CD4-positive, alpha-beta T cell treated with Interleukin-6 at 100 ng/mL for 8 hours (primary cell): Measurements from ENCODE around the gene CD28.
A peak's percentile ranks its signal among the peaks of the same experiment; 100 is the strongest.
"Not testable (repeated sequence)": the region's sequence is repeated elsewhere in the genome, so short reads cannot be mapped to it uniquely, and the experiment has no call there.

Experiments used
- DNase-seq: peaks from one replicate; pipeline ENCODE4 v3.0.0-alpha.2; 2020; ENCODE audit warnings: mixed read lengths, low spot score

Gene CD28

DNA sequence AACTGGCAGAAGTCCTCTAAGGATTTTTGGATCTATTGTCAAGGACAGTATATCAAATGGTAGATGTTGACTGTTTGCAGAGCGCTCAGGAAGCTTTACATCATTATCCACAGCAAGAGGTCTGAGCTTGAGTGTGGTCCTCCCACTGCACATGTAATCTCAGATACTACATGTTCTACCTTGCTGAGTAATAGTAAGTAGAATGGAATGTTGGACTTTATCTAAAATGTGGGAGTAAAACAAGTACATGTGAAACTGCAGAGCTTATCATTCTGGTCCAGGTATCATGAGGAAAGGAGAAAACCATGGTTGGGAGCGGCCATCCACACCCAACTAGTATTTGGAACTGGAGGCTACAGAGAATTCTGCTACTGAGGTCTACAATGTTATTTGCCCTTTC lies 19.3 kb upstream of the CD28 start:
- no peak for DNase-seq

DNA sequence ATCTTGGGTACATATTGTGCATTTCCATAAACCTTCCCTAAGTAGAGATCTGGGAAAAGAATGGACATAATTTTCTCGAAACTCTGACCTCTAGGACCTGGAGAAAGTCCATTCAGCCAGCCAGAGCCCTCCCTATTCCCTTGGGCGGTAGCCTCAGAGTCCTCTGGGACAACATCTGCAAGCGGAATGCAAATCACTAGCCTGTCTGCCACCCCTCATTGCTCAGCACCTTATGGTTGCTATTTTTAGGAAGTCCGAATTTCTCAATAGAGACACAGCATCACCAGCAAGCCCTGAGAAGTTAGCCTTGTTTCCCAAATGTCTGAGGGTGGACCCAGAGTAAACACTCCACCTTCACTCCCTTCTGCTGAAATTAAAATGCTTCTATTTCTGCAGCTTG lies 17.6 kb upstream of the CD28 start:
- no peak for DNase-seq

DNA sequence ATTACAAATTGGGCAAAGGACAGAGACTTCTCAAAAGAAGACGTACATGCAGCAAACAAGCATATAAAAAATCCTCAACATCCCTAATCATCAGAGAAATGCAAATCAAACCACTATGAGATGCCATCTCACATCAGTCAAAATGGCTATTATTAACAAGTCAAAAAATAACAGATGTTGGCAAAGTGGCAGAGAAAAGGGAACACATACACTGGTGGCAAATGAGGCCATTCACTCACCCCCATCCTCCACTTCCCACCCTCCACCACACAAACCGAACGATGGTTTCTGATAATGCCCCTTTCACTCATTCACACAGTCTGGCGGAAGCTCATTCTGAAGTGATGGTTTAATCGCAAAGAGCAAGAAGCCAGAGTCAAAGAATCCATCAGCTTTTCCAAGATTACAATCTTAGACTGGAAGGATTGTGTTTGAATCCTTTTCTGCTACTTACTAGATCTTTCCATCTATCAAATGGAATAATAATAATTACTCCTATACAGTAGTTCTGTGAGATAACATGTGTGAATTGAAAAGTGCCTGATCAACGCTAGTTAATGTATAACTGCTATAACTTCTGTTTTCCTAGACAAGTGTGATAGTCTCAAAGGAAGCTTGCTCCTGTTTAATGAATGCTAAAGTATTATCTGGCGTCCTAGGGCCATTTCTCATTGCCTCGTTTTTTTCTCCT lies 16.9 kb upstream of the CD28 start:
- DNase-seq, result no peak

GRCh38 chr2:203690117-203690431 lies 16.4 kb upstream of the CD28 start:
- no peak for DNase-seq

GRCh38 chr2:203690441-203691047 lies 15.9 kb upstream of the CD28 start:
- DNase-seq, result no peak

- no peak for DNase-seq
Observed at GRCh38 chr2:203691149-203691548, 15.3 kb upstream of the CD28 start.

DNA sequence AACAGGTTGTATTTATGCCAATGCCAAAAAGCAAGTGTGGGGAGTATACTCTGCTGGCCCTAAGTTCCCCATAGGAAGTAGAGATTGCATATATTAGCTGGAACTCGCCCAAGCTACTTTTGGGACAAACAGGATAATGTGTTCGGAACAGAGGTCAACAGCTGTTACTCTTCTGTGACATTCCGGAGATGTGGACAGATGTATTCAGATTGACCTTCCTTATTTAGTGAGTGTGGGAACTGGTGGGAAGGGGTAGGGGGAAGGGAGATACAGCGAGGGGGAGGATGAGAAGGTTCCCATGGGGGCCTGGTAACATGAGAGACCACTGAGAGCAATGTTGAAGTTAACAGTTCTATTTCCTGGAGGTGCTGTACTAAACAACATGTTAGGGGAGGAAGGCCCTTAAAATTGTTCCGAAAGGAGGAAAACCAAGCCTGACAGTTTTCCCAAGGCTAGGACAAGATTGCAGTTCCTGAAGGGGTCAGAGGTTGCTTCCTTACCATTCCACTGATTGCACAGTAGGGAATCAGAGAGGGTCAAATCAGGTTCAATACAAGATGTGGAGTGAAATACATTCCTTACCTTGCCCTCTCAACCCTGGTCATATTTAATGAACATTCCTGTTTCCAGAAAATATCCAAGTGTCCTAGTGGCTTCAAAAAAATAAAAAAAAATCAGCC lies 14.3 kb upstream of the CD28 start:
- no peak for DNase-seq

DNA sequence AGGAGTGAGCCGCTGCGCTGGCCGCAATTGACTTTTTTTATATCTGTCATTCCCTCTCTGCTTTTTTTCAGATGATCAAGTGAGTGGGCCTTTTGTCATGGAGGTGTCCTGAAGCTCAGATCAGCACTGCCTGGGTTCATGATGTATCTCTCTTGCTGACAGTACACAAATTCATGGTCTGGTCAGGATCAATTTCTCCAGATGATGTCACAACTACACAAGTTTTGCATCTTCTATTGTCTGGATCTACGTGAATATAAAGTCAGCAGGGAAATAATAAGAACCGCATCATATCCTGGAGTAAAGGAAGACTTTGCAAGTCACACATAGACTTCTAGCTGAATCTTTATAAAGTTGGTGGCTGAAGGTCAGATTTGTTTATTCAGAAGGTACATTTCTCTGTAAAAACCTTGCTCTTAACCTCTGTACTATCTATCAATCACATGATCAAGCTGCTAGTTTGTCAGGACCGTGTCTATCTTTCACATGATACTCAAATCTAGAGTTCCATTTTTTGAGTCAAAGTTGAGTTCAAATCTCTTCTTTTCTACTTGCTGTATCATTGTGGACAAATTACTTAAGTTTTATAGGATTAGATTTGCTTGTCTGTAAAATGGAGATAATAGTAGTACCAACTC lies 13.1 kb upstream of the CD28 start:
- DNase-seq, result no peak

DNA sequence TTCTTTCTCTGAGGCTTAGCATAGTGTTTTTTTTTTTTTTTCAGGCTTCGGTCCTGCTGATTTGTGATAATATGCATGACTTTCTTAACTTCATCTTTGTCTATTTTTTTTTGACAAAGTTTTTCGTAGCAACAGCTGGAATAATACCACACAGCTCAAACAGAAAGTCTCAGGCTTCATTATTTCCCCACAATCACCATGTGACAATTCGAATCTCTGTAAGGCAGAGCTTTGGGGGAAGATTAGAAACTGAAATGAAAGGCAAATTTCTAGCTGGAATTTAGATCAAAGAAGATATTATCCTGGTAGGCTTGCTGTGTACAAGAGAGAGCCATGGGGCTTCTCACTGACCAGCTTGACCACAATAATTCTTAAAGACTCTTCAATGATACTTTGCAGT lies 12.2 kb upstream of the CD28 start:
- DNase-seq, result no peak

DNA sequence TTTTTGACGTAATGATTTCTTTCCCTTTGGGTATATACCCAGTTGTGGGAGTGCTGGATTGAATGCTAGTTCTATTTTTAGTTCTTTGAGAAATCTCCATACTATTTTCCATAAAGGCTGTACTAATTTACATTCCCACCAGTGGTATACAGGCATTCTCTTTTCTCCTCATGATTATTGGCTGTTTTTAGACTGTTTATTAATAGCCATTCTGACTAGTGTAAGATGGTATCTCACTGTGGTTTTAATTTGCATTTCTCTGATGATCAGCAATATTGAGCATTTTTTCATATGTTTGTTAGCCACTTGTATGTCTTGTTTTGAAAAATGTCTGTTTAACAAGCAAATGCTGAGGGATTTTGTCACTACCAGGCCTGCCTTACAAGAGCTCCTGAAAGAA lies 9.2 kb upstream of the CD28 start:
- DNase-seq, result no peak

- not testable (repeated sequence) for DNase-seq
Observed at GRCh38 chr2:203697763-203698162, 8.7 kb upstream of the CD28 start.

- DNase-seq, result not testable (repeated sequence)
Observed at GRCh38 chr2:203698410-203698809, 8.0 kb upstream of the CD28 start.

DNA sequence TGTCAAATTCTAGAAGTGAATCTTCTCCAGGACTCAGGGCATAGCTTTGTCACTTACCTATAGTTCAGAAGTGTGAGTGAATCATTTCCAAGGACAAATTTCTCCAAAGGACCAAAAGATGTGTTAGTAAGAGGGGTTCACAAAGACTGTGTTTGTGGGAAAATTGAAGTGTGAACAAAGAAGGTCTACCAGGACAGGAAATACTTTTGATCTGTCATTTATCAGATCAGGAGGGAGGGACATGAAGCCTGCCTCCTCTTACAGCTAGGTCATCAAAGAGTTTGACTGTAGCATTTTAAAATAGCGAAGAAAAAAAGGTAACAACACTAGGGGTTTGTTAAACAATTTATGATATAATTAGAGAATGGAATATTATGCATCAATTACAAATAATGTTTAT lies 2.0 kb upstream of the CD28 start:
- DNase-seq, result no peak

DNA sequence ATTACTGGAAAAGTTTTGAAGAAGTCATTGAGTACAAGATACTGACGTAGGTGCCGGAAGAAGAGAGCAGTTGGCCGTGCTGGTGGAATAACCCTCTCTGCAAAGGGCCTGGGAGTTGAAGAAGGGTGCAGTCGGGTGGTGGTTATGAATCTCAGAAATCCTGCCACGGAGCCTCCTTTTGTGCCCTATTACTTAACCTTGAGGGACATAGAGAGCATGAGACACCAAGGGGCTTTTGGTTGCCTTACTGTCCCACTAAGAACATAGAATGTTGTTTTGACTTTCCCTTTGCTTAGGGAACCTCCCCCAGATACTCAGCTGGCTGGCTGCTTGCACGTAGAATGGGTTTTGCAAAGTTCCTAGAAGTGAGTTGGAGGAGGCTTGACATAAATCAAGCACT lies 1.3 kb upstream of the CD28 start:
- peak; percentile 55 for DNase-seq

- DNase-seq, result peak; percentile 37
Observed at GRCh38 chr2:203707530-203707929, 1.1 kb downstream of the CD28 start.

- DNase-seq, result no peak
Observed at GRCh38 chr2:203708846-203709396, 2.5 kb downstream of the CD28 start.

- DNase-seq, result no peak
Observed at GRCh38 chr2:203709416-203710040, 3.1 kb downstream of the CD28 start.

- no peak for DNase-seq
Observed at GRCh38 chr2:203710226-203710625, 3.8 kb downstream of the CD28 start.

DNA sequence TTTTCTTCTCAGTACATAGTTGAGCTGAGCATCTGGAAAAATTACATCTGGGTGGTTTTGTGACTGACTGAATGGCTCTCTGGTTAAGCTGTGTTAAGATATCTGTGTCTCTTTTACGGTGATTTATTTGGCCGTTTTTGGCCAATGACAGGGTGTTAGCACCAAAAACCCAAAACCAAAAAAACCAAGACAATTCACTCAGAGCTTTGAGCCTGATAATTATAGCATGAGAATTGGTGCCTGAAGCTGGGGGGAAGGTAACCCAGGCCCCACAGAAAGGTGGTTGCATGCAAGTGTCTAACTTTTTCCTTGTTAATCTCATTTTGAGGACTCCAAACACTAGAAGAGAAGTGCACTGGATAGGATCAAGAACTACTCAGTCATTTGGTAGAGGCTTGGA lies 4.5 kb downstream of the CD28 start:
- DNase-seq, result no peak

- no peak for DNase-seq
Observed at GRCh38 chr2:203711399-203711798, 5.0 kb downstream of the CD28 start.

- no peak for DNase-seq
Observed at GRCh38 chr2:203713381-203713780, 6.9 kb downstream of the CD28 start.

DNA sequence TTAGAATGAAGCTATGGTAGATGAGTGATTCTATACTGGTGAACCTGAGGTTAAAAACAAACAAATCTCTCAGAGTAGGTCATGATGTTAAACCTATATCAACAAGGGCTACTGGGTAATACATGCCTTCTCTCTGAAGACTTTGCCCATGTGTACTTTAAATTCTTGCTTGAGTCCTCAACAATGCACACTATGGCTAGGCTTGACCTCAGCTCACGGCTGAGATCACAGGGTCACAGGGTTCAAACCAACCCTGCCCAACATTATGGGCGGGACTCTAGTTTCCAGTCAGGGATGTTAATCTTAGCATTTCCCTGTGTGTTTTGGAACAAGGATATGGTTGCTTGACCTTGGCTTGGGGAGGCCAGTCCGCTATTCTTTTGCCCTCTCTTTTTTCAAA lies 7.7 kb downstream of the CD28 start:
- no peak for DNase-seq
